SW480 (cell line): ENCODE measurements around the gene CLBA1.

Source experiments
- DNase-seq: peaks from one replicate; pipeline ENCODE4 v3.0.0-alpha.2; 2016; ENCODE audit warnings: low spot score

The CLBA1 gene

GRCh38 chr14:104980611-104981531 lies 4.7 kb upstream of the CLBA1 start:
- no peak for DNase-seq

GRCh38 chr14:104981699-104982541 lies 3.7 kb upstream of the CLBA1 start:
- no peak for DNase-seq

GRCh38 chr14:104982548-104983230 lies 2.9 kb upstream of the CLBA1 start:
- no peak for DNase-seq

GRCh38 chr14:104983231-104983721 lies 2.3 kb upstream of the CLBA1 start:
- DNase-seq, result no peak

GRCh38 chr14:104984056-104984894 lies 1.3 kb upstream of the CLBA1 start:
- no peak for DNase-seq

- no peak for DNase-seq
These were observed 1.0 kb downstream of the CLBA1 start for GRCh38 chr14:104986487-104987164.

- no peak for DNase-seq
These were observed 3.8 kb downstream of the CLBA1 start for GRCh38 chr14:104989236-104989950.

GRCh38 chr14:104989951-104990303 lies 4.3 kb downstream of the CLBA1 start:
- no peak for DNase-seq

GRCh38 chr14:104991896-104992230 lies 6.3 kb downstream of the CLBA1 start:
- no peak for DNase-seq

- no peak for DNase-seq
These were observed 6.9 kb downstream of the CLBA1 start for GRCh38 chr14:104992501-104992900.

GRCh38 chr14:104993306-104993705 lies 7.7 kb downstream of the CLBA1 start:
- DNase-seq, result no peak

GRCh38 chr14:104993808-104994591 lies 8.4 kb downstream of the CLBA1 start:
- DNase-seq, result no peak

- no peak for DNase-seq
These were observed 9.4 kb downstream of the CLBA1 start for GRCh38 chr14:104994978-104995377.

- no peak for DNase-seq
These were observed 10.4 kb downstream of the CLBA1 start for GRCh38 chr14:104996032-104996431.

- DNase-seq, result no peak
These were observed 10.9 kb downstream of the CLBA1 start for GRCh38 chr14:104996483-104996882.

- DNase-seq, result no peak
These were observed 13.2 kb downstream of the CLBA1 start for GRCh38 chr14:104998801-104999200.

GRCh38 chr14:104999361-104999760 lies 13.8 kb downstream of the CLBA1 start:
- no peak for DNase-seq

- no peak for DNase-seq
These were observed 19.8 kb downstream of the CLBA1 start for GRCh38 chr14:105005329-105005928.
